ENCODE results near the gene ACER2. TPM values are rescaled to one million over a fixed set of nuclear protein-coding genes. Genes with fewer than 3 reads are reported as not detected.

The ACER2 gene
- total and polyA plus RNA-seq, 2 of the 4 experiments (the other 2 are of a cell fraction), result 0.84 to 1.6 TPM

GRCh38 chr9:19481971-19482404 is 73.2 kb downstream of the ACER2 start:
- no TSS peak for BruUV-seq (replicated peaks)
- no peak overlapping the region for H2BK15ac ChIP-seq (ENCODE audit: low read depth, low read length)
- H2BK5ac ChIP-seq (ENCODE audit: low read depth, low read length, poor library complexity, severe bottlenecking), result no peak overlapping the region
- H2AK5ac ChIP-seq (ENCODE audit: low read depth, low read length), result no peak overlapping the region
- no peaks in the 10 kb centered on the region for H3K9me3 ChIP-seq (ENCODE audit: control insufficient read depth, insufficient read depth, low read length)
- no peaks in the 10 kb centered on the region for H4K20me1 ChIP-seq (ENCODE audit: insufficient read depth, low read length)
- H3K27me3 ChIP-seq (ENCODE audit: control insufficient read depth, insufficient read depth, low read length), result peaks cover 25% of the 10 kb centered on the region
- H4K5ac ChIP-seq (ENCODE audit: low read depth, low read length), result no peak overlapping the region
- no peak overlapping the region for H2BK120ac ChIP-seq (ENCODE audit: low read depth, low read length)
- in situ Hi-C loops (cut with MboI; ENCODE audit: low sequenced_read_pairs) (loop anchor here (25.0 kb wide), 1 partner anchor 430 kb away; no protein-coding TSS in a partner anchor), intact Hi-C loops (cut with micrococcal nuclease) (no loop called here), dilution Hi-C loops (cut with HindIII; ENCODE audit: low sequenced_read_pairs, unreplicated experiment) (no loop called here)
- H3K23ac ChIP-seq (ENCODE audit: low read depth, low read length), result no peak overlapping the region
- H3K18ac ChIP-seq (ENCODE audit: low read depth, low read length), result no peak overlapping the region
- 38% methylated on average over 1 of the region's 9 CpGs; no CpG with 5 or more reads in 1 of the 2 experiments for WGBS, 2 experiments (ENCODE audit: extremely low coverage in 2 of 2, insufficient read length in 1 of 2)
- no peak overlapping the region for H3K56ac ChIP-seq (ENCODE audit: extremely low read depth, insufficient read depth, low read length)
- no peak overlapping the region for H2AK9ac ChIP-seq (replicated peaks; ENCODE audit: low read depth, low read length, poor library complexity)
- POLR2A ChIA-PET (ENCODE audit: unreplicated experiment), result no interaction called here
- no peak for ATAC-seq (ENCODE audit: low read depth)
- H3K4me3 ChIP-seq (ENCODE audit: insufficient read depth, low read depth, low read length), result no peak overlapping the region
- no peaks in the 10 kb centered on the region for H3K79me1 ChIP-seq (ENCODE audit: low read depth in 1 of 2, low read length in 2 of 2)
- H4K91ac ChIP-seq (ENCODE audit: insufficient read depth, low read depth, low read length), result no peak overlapping the region
- H3K4me2 ChIP-seq (ENCODE audit: low read depth, low read length), result no peak overlapping the region
- H4K8ac ChIP-seq (ENCODE audit: low read depth in 2 of 2, low read length in 2 of 2), result no peak overlapping the region
- no peaks in the 10 kb centered on the region for H3K9me1 ChIP-seq (ENCODE audit: insufficient read depth, low read length)
- TF ChIP-seq, protein P1, sequence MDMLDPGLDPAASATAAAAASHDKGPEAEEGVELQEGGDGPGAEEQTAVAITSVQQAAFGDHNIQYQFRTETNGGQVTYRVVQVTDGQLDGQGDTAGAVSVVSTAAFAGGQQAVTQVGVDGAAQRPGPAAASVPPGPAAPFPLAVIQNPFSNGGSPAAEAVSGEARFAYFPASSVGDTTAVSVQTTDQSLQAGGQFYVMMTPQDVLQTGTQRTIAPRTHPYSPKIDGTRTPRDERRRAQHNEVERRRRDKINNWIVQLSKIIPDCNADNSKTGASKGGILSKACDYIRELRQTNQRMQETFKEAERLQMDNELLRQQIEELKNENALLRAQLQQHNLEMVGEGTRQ (IDR thresholded peaks at IDR 0.05; ENCODE audit: low read depth, low read length), result no peak
- TF ChIP-seq POLR2A (IDR thresholded peaks at IDR 0.05; ENCODE audit: low read depth, low read length) (no peak), MAZ (IDR thresholded peaks at IDR 0.05; ENCODE audit: borderline replicate concordance, low read depth, low read length) (no peak), CTCF (conservative IDR thresholded peaks at IDR 0.05; ENCODE audit: low read depth, low read length) (no peak), RCOR1 (IDR thresholded peaks at IDR 0.05; ENCODE audit: insufficient replicate concordance, low read length) (no peak), MAFK (IDR thresholded peaks at IDR 0.05; ENCODE audit: low read depth, low read length) (no peak), RAD21 (IDR thresholded peaks at IDR 0.05; ENCODE audit: low read length) (no peak)
- TF ChIP-seq, protein P2, sequence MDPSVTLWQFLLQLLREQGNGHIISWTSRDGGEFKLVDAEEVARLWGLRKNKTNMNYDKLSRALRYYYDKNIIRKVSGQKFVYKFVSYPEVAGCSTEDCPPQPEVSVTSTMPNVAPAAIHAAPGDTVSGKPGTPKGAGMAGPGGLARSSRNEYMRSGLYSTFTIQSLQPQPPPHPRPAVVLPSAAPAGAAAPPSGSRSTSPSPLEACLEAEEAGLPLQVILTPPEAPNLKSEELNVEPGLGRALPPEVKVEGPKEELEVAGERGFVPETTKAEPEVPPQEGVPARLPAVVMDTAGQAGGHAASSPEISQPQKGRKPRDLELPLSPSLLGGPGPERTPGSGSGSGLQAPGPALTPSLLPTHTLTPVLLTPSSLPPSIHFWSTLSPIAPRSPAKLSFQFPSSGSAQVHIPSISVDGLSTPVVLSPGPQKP (IDR thresholded peaks at IDR 0.05; ENCODE audit: borderline replicate concordance, low read depth, low read length), result no peak
- no peak overlapping the region for H3K27ac ChIP-seq (ENCODE audit: insufficient read depth, low read length)
- no peaks in the 10 kb centered on the region for H3K4me1 ChIP-seq (ENCODE audit: control insufficient read depth, insufficient read depth, low read length)
- DNase-seq, result no peak
- CTCF ChIA-PET, result interaction anchor here (0.6 to 1.2 kb wide), 2 partner anchors 9 to 17 kb away, joined by 4 to 5 read pairs; no protein-coding TSS in a partner anchor
- no peak overlapping the region for H2BK20ac ChIP-seq (ENCODE audit: low read depth, low read length)
- H3K36me3 ChIP-seq (ENCODE audit: control insufficient read depth, insufficient read depth, low read length), result no peaks in the 10 kb centered on the region
- no peak overlapping the region for H3K9ac ChIP-seq (ENCODE audit: low read depth, low read length)
- no peak overlapping the region for H3K4ac ChIP-seq (ENCODE audit: low read depth, low read length)
- H3K14ac ChIP-seq (replicated peaks; ENCODE audit: low read depth, low read length), result no peak overlapping the region
- no peak overlapping the region for H2AFZ ChIP-seq (replicated peaks; ENCODE audit: low read length, poor library complexity)
